H1 (cell line): ENCODE results near the gene PDIA2.

Experiments
- EZH2 ChIP-seq: fragments of 200-600 bp; sonication (generic); IDR thresholded peaks from 2 replicates; pipeline ENCODE4 v1.7.1; 2012; ENCODE audit warnings: low read depth, mild to moderate bottlenecking, moderate library complexity, low read length, inconsistent platforms; ENCODE audit not compliant: severe bottlenecking
- JUND ChIP-seq: IDR thresholded peaks from 2 replicates; pipeline ENCODE4 v1.6.1; 2011; ENCODE audit warnings: mild to moderate bottlenecking, improper control_type of control experiment, low read length
- POLR2A ChIP-seq, 2 experiments: IDR thresholded peaks; 1 replicate in 1 of 2; 2 replicates in 1 of 2; pipeline ENCODE4 v1.6.1; 2011; ENCODE audit warnings: low read depth in 2 of 2, low read length in 2 of 2, mild to moderate bottlenecking in 2 of 2; ENCODE audit errors: control extremely low read depth in 1 of 2
- RFX5 ChIP-seq: IDR thresholded peaks from 2 replicates; pipeline ENCODE4 v1.6.1; 2011; ENCODE audit warnings: low read depth, low read length, improper control_type of control experiment, borderline replicate concordance
- SP2 ChIP-seq: IDR thresholded peaks from 2 replicates; pipeline ENCODE4 v1.6.1; 2012; ENCODE audit warnings: mild to moderate bottlenecking, low read length, inconsistent platforms
- SP4 ChIP-seq: IDR thresholded peaks from 2 replicates; pipeline ENCODE4 v1.6.1; 2012; ENCODE audit warnings: low read length, inconsistent platforms
- TAF1 ChIP-seq: IDR thresholded peaks from 2 replicates; pipeline ENCODE4 v1.6.1; 2011; ENCODE audit warnings: mild to moderate bottlenecking, low read depth, low read length
- TF ChIP-seq, protein P1 (sequence below), 3 experiments: IDR thresholded peaks; 1 replicate in 2 of 3; 2 replicates in 1 of 3; pipeline versions ENCODE4 v1.5.1 to v1.6.1; 2011; ENCODE audit warnings: low read length in 3 of 3, mild to moderate bottlenecking in 3 of 3, inconsistent platforms in 2 of 3, low read depth in 1 of 3, moderate library complexity in 1 of 3; ENCODE audit not compliant: insufficient read depth in 1 of 3; ENCODE audit errors: control extremely low read depth in 1 of 3
- TF ChIP-seq, protein P2 (sequence below): IDR thresholded peaks from 2 replicates; pipeline ENCODE4 v1.6.1; 2012; ENCODE audit warnings: inconsistent platforms

DNA sequence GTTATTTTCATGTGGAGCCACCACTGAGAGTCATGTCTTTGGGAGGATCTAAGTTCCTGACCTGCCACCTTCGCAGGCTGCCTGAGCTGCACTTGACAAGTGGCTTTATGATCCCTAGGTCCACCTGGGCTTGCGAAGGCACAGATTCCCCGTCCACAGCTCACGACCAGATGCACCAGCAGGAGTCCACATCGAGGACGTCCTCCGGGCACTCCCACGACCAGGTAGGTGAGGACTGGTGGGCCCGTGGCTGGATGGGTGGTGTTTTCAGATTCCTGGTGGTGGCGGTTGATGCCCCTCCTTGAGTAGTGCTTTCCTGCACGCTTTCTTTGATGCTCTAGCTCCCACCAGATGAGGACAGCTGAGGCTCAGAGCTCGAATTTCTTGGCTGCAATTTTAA, 33.5 kb upstream of the PDIA2 start:
- TF ChIP-seq EZH2 (no peak), JUND (no peak), POLR2A (IDR thresholded peaks at IDR 0.05; ENCODE audit: control extremely low read depth in 1 of 2, low read depth in 2 of 2, low read length in 2 of 2) (no peak), TAF1 (no peak), RFX5 (no peak), SP4 (no peak), SP2 (no peak)
- TF ChIP-seq, protein P1, sequence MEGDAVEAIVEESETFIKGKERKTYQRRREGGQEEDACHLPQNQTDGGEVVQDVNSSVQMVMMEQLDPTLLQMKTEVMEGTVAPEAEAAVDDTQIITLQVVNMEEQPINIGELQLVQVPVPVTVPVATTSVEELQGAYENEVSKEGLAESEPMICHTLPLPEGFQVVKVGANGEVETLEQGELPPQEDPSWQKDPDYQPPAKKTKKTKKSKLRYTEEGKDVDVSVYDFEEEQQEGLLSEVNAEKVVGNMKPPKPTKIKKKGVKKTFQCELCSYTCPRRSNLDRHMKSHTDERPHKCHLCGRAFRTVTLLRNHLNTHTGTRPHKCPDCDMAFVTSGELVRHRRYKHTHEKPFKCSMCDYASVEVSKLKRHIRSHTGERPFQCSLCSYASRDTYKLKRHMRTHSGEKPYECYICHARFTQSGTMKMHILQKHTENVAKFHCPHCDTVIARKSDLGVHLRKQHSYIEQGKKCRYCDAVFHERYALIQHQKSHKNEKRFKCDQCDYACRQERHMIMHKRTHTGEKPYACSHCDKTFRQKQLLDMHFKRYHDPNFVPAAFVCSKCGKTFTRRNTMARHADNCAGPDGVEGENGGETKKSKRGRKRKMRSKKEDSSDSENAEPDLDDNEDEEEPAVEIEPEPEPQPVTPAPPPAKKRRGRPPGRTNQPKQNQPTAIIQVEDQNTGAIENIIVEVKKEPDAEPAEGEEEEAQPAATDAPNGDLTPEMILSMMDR (IDR thresholded peaks at IDR 0.05; ENCODE audit: control extremely low read depth in 1 of 3, insufficient read depth in 1 of 3, low read depth in 1 of 3, low read length in 3 of 3): no peak
- TF ChIP-seq, protein P2, sequence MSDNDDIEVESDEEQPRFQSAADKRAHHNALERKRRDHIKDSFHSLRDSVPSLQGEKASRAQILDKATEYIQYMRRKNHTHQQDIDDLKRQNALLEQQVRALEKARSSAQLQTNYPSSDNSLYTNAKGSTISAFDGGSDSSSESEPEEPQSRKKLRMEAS: no peak
